B cell (primary cell): ENCODE results near the gene CPED1. TPM values are rescaled to one million over a fixed set of nuclear protein-coding genes. Genes with fewer than 3 reads are reported as not detected.

Experiments
- ATAC-seq: fragments of 200-7000 bp; cut with Tn5 transposase; one replicate; pipeline ENCODE4 v1.10.0; 2021; ENCODE audit warnings: low read depth, mild to moderate bottlenecking, moderate number of reproducible peaks, moderate library complexity
- CTCF ChIA-PET: fragments of 350-600 bp; sonication (Branson Sonifier 250); formaldehyde crosslinking; loops from one replicate; lab custom pipeline; 2021; ENCODE audit warnings: antibody characterized with exemption, inconsistent platforms; lab: Charles Lee
- POLR2A ChIA-PET: fragments of 350-600 bp; sonication (Branson Sonifier 250); formaldehyde crosslinking; loops from one replicate; lab custom pipeline; 2021; ENCODE audit warnings: antibody characterized with exemption; lab: Charles Lee
- DNase-seq: peaks from one replicate; pipeline ENCODE4 v3.0.0; 2013
- H2AFZ ChIP-seq: 2 replicates; pipeline ENCODE4 v1.6.1; 2012; ENCODE audit warnings: mild to moderate bottlenecking, low read depth, low read length; ENCODE audit not compliant: insufficient read depth, poor library complexity, severe bottlenecking
- H3K27ac ChIP-seq, 2 donors: 1 replicate in 1 of 2; 2 replicates in 1 of 2; pipeline ENCODE4 v1.5.1; 2012 to 2013; ENCODE audit warnings: low read length in 2 of 2, mild to moderate bottlenecking in 2 of 2, moderate library complexity in 1 of 2
- H3K27me3 ChIP-seq, 4 experiments: fragments of 200-600 bp in 1 of 4; sonication (generic) in 1 of 4; replicated peaks in 1 of 4; 1 replicate in 2 of 4; 2 replicates in 2 of 4; pipeline versions ENCODE4 v1.6.1 to v1.7.0; 2013 to 2016; ENCODE audit warnings: low read length in 3 of 4, mild to moderate bottlenecking in 2 of 4, mixed read lengths in 1 of 4, moderate library complexity in 1 of 4; ENCODE audit not compliant: insufficient read depth in 4 of 4, control insufficient read depth in 3 of 4; ENCODE audit errors: control extremely low read depth in 1 of 4
- H3K36me3 ChIP-seq, 2 experiments: replicated peaks in 1 of 2; 1 replicate in 1 of 2; 2 replicates in 1 of 2; pipeline versions ENCODE4 v1.6.1 to v1.7.1; 2013; ENCODE audit warnings: low read length in 1 of 2; ENCODE audit not compliant: insufficient read depth in 2 of 2, control insufficient read depth in 1 of 2; ENCODE audit errors: control extremely low read depth in 1 of 2, extremely low read depth in 1 of 2
- H3K4me1 ChIP-seq, 2 donors: fragments of 200-600 bp in 1 of 2; sonication (generic) in 1 of 2; 1 replicate in 1 of 2; 2 replicates in 1 of 2; pipeline versions ENCODE4 v1.5.1 to v1.6.1; 2013 to 2017; ENCODE audit warnings: low read length in 2 of 2; ENCODE audit not compliant: control insufficient read depth in 2 of 2, insufficient read depth in 2 of 2
- H3K4me2 ChIP-seq: replicated peaks from 2 replicates; pipeline ENCODE3; 2012; ENCODE audit warnings: mild to moderate bottlenecking, low read depth, low read length; ENCODE audit not compliant: poor library complexity, severe bottlenecking
- H3K4me3 ChIP-seq, 5 experiments: fragments of 200-600 bp in 1 of 5; sonication (generic) in 1 of 5; 1 replicate in 3 of 5; 2 replicates in 2 of 5; pipeline versions ENCODE4 v1.5.1 to v1.7.0; 2011 to 2016; ENCODE audit warnings: low read length in 4 of 5, mild to moderate bottlenecking in 4 of 5, low read depth in 2 of 5, control low read depth in 1 of 5, moderate library complexity in 1 of 5; ENCODE audit not compliant: insufficient read depth in 1 of 5; ENCODE audit errors: control extremely low read depth in 1 of 5, extremely low read depth in 1 of 5
- H3K79me2 ChIP-seq: fragments of 200-600 bp; sonication (generic); one replicate; pipeline ENCODE4 v1.6.0; 2016; ENCODE audit warnings: low read length; ENCODE audit not compliant: control insufficient read depth, insufficient read depth
- H3K9ac ChIP-seq: fragments of 200-600 bp; sonication (generic); 2 replicates; pipeline ENCODE4 v1.6.1; 2017; ENCODE audit warnings: mild to moderate bottlenecking, low read length, moderate library complexity
- H3K9me3 ChIP-seq, 3 donors: one replicate each; pipeline versions ENCODE4 v1.6.1 to v1.7.1; 2013; ENCODE audit warnings: low read length in 2 of 3; ENCODE audit not compliant: control insufficient read depth in 2 of 3, insufficient read depth in 1 of 3; ENCODE audit errors: control extremely low read depth in 1 of 3
- H4K20me1 ChIP-seq: 2 replicates; pipeline ENCODE4 v1.6.0; 2012; ENCODE audit warnings: mild to moderate bottlenecking, low read length; ENCODE audit not compliant: insufficient read depth, control insufficient read depth, poor library complexity, severe bottlenecking
- H3K27ac Mint-ChIP-seq: one replicate; pipeline ENCODE4 v1.8.0; 2021; ENCODE audit warnings: mixed read lengths
- H3K27me3 Mint-ChIP-seq: one replicate; pipeline ENCODE4 v1.8.0; 2021; ENCODE audit warnings: mixed read lengths
- H3K4me1 Mint-ChIP-seq: one replicate; pipeline ENCODE4 v1.8.0; 2021; ENCODE audit warnings: mixed read lengths
- H3K4me3 Mint-ChIP-seq: one replicate; pipeline ENCODE4 v1.8.0; 2021; ENCODE audit warnings: mixed read lengths
- H3K9me3 Mint-ChIP-seq: one replicate; pipeline ENCODE4 v1.8.0; 2022; ENCODE audit warnings: mixed read lengths; ENCODE audit not compliant: insufficient read depth
- EZH2 ChIP-seq: IDR thresholded peaks from 2 replicates; pipeline ENCODE4 v1.6.1; 2012; ENCODE audit warnings: borderline replicate concordance, low read depth, mild to moderate bottlenecking, moderate library complexity, low read length; ENCODE audit not compliant: insufficient read depth, poor library complexity, severe bottlenecking
- WGBS: methylation state at CpG from one replicate; pipeline ENCODE4 v1.1.5; 2013; ENCODE audit warnings: missing lambda C conversion rate; ENCODE audit not compliant: insufficient coverage; 5-methylcytosine and 5-hydroxymethylcytosine counted together
- intact Hi-C: fragments of 100-400 bp; cut with micrococcal nuclease; formaldehyde crosslinking; loops from one replicate; pipeline ENCODE4 v1.10.0; 2022
- polyA plus RNA-seq: library from polyadenylated mRNA; depleted of rRNA; stranded (reverse); fragments of >200 nt; gene quantifications from 2 replicates; pipeline ENCODE4 v1.2.3, GENCODE V29; 2012
- total RNA-seq, 2 donors: library from RNA; stranded (reverse); fragments of 120-200 nt in 1 of 2; gene quantifications; 1 replicate in 1 of 2; 2 replicates in 1 of 2; pipeline versions ENCODE4 v1.2.3 to v1.2.4, GENCODE V29; 2013 to 2022
- TF ChIP-seq, protein P1 (sequence below): fragments of 200-600 bp; IDR thresholded peaks from one replicate; pipeline ENCODE4 v1.8.0; 2022; ENCODE audit warnings: antibody characterized with exemption, mild to moderate bottlenecking

The CPED1 gene
- total and polyA plus RNA-seq, 2 donors (not counting 1 experiment from before 2014, with no cell fraction given) = 0.44 to 3.8 TPM

DNA sequence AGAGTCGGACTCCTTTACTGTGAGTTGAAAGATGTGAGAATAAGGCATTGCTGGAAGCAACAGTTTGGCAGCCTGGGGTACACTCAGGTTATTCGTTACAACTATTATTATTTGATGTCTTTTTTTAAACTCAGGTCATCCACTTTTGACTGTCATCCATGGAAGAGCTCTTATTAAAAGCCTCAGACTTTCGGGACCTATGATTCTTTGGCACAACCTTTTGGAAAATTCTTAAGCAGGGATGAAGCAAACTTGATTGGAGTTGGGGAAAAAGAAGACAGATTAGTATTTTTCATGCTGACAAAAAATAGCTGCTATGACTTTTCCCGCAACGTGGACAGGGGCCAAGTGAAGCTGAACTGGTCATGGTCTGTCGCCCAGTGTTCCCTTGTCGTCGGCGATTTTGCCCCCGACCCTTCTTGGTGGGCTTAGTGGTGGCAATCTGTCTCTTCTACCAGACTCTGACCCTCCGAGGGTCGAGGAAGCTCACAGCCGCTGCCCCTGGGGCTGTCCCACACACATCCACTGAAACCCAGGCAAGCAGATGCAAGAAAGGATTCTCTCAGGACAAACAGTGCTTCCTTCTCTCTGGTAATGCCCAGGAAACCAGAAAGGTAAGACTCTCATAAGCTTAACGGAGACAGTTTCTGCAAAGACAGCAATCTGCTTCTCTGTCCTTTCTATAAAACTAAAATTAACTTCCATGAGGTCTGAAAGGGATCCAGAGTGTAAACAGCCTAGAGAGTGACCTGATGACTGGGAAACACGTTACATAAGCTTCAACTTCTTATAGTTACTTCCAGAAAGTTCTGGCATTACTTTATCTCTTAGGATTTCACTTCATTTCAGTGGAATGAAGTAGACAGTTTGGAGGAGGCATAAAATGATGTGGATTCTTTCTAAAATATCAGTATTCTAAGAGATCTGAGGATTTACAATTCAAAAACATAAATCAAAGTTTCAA, 1.0 kb downstream of the CPED1 start:
- CTCF ChIA-PET = interaction anchor here (0.8 to 7.3 kb wide), 7 partner anchors 9 to 1004 kb away, joined by 3 to 85 read pairs (median 16); no protein-coding TSS in a partner anchor
- Mint-ChIP-seq H3K27ac (no peak overlapping the region), H3K4me1 (peaks cover 23% of the 10 kb centered on the region), H3K9me3 (no peaks in the 10 kb centered on the region), H3K27me3 (peaks cover 52% of the 10 kb centered on the region), H3K4me3 (peak overlapping the region; percentile 95)
- H3K4me2 ChIP-seq = peak overlapping the region; percentile 86
- POLR2A ChIA-PET = interaction anchor here (0.5 kb wide), 1 partner anchor 256 kb away, joined by 3 read pairs; no protein-coding TSS in a partner anchor
- no peak for TF ChIP-seq EZH2
- TF ChIP-seq, protein P1, sequence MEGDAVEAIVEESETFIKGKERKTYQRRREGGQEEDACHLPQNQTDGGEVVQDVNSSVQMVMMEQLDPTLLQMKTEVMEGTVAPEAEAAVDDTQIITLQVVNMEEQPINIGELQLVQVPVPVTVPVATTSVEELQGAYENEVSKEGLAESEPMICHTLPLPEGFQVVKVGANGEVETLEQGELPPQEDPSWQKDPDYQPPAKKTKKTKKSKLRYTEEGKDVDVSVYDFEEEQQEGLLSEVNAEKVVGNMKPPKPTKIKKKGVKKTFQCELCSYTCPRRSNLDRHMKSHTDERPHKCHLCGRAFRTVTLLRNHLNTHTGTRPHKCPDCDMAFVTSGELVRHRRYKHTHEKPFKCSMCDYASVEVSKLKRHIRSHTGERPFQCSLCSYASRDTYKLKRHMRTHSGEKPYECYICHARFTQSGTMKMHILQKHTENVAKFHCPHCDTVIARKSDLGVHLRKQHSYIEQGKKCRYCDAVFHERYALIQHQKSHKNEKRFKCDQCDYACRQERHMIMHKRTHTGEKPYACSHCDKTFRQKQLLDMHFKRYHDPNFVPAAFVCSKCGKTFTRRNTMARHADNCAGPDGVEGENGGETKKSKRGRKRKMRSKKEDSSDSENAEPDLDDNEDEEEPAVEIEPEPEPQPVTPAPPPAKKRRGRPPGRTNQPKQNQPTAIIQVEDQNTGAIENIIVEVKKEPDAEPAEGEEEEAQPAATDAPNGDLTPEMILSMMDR = no peak
- no peak overlapping the region for H3K27ac ChIP-seq
- ATAC-seq (no peak), DNase-seq (peak; percentile 16)
- H3K4me3 ChIP-seq = peak overlapping the region in 1 of 5 experiments; percentile 49
- H4K20me1 ChIP-seq = no peaks in the 10 kb centered on the region
- H3K9me3 ChIP-seq = no peaks in the 10 kb centered on the region
- H3K27me3 ChIP-seq = peaks cover 0 to 20% (median 18%) of the 10 kb centered on the region in 4 experiments
- no peaks in the 10 kb centered on the region for H3K79me2 ChIP-seq
- no peak overlapping the region for H3K9ac ChIP-seq
- no peak overlapping the region for H2AFZ ChIP-seq
- intact Hi-C loops = loop anchor here (2.0 to 5.0 kb wide), 4 partner anchors 347 to 1005 kb away; partner anchors contain the start of gene FAM3C
- WGBS = 17% methylated on average over 10 of the region's 15 CpGs
- H3K4me1 ChIP-seq = peaks cover 24% of the 10 kb centered on the region in 2 donors
- H3K36me3 ChIP-seq = no peaks in the 10 kb centered on the region
